ENCODE results near the gene PRKCE.

DNA sequence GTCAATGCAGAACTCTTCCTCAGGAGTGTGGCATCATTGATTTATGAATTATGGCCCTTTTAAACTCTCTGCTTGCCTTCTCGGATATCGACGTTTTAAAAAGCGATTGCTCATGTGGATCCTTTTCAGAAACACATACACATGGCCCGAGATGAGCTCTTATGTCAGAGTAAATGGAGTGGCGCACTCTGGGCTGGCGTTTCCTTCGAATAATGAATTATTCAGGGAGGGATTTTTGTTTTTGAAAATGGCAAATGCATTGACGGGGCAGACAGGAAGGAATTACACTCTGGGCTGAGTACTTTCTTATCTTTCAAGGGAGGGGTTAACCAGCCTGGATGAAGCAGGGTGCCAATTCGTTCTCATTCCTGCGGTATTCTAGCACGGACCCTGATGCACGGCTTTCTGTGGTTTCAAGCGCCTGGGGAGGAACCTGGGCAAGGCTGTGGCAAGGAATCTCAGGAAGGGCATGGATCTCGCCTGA lies 142.7 kb downstream of the PRKCE start:
- TF ChIP-seq POLR2AphosphoS5 (IDR thresholded peaks at IDR 0.05; ENCODE audit: borderline replicate concordance, low read depth, low read length) (no peak), EZH2 (IDR thresholded peaks at IDR 0.05) (no peak)
